Nephron (organoid): Measurements from ENCODE around the gene BTBD6.

Source experiments
- H3K27ac Mint-ChIP-seq, 3 experiments: 2 replicates each; pipeline ENCODE4 v1.8.0; 2020; ENCODE audit warnings: mixed read lengths in 3 of 3, mild to moderate bottlenecking in 2 of 3, moderate library complexity in 1 of 3
- H3K27me3 Mint-ChIP-seq: 2 replicates; pipeline ENCODE4 v1.8.0; 2021; ENCODE audit warnings: low read depth, mild to moderate bottlenecking, moderate library complexity, mixed read lengths
- H3K36me3 Mint-ChIP-seq: 2 replicates; pipeline ENCODE4 v1.8.0; 2020; ENCODE audit warnings: low read depth, mixed read lengths
- H3K4me1 Mint-ChIP-seq: 2 replicates; pipeline ENCODE4 v1.8.0; 2020; ENCODE audit warnings: mixed read lengths
- H3K4me3 Mint-ChIP-seq, 3 experiments: 2 replicates each; pipeline ENCODE4 v1.8.0; 2020; ENCODE audit warnings: mild to moderate bottlenecking in 3 of 3, mixed read lengths in 3 of 3, moderate library complexity in 2 of 3
- H3K9me3 Mint-ChIP-seq: 2 replicates; pipeline ENCODE4 v1.8.0; 2020; ENCODE audit warnings: mixed read lengths
- CTCF ChIP-seq, 3 experiments: fragments of 200-600 bp; sonication (generic); IDR thresholded peaks; one replicate each; pipeline ENCODE4 v1.5.0; 2021; ENCODE audit warnings: antibody characterized with exemption in 3 of 3; ENCODE audit not compliant: unreplicated experiment in 3 of 3

Gene BTBD6

DNA sequence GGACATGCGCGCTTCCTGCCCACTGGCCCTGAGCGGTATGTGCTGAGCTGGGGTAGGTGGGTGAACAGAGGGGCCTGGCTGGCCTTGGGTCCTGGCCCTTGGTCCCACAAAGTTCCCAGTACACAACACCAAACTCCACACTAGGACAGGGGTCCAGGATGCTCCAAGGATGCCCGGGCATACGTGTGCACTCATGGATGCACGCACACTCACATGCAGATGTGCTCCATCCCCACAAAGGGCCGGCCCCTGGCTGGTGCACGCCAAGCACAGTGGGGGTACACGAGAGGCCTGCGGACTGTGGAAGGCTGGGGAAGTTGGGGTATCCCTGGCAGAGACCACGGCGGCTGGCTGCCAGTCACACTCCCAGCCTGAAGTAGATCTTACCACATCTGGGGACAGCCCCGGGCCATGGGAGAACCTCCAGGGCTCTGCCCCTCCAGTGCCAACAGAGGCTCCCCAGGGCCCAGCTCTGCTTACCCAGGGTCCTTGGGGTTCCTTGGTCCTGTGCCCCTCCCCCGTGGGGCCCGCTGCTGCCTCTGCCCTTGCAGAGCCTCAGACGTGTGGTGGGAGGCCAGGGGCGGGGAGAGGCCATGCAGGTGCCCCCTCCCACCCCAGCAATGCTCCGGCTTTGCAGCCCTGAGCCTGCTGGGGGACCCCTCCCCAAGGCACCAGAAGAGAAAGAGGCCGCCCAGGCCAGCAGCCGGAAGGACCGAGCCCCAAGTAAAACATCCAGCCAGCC, 43.2 kb upstream of the BTBD6 start:
- Mint-ChIP-seq H3K4me1 (no peaks in the 10 kb centered on the region), H3K27me3 (no peaks in the 10 kb centered on the region), H3K36me3 (no peaks in the 10 kb centered on the region), H3K9me3 (no peaks in the 10 kb centered on the region), H3K27ac (no peak overlapping the region), H3K4me3 (no peak overlapping the region)
- TF ChIP-seq CTCF (IDR thresholded peaks at IDR 0.05; ENCODE audit: unreplicated experiment in 3 of 3), result no peak

DNA sequence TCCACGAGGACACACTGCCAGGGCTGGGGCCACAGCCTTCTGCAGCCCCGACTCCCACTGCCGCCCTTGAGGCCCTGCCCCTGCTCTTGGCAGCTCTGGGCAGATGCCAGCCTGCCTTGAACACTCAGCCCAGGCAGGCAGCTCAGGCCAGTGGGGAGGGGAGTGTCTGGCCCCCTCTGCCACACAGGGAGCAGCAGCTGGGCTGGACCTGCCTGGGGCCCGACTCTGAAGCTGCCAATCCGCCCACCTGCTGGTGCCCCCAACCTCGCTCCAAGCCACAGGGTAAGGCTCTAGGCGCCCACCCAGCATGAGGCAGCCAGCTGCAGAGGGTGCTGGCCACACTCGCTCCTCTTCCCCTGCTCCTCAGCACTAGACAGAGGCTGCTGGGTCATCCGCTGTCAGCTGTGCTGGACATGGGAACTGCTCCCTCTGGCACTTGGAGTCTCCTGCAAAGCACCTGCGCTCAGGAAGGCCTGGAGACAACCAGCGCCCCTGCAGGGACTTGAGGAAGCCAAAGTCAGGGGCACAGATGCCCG, 42.6 kb upstream of the BTBD6 start:
- no peaks in the 10 kb centered on the region for H3K9me3 Mint-ChIP-seq
- no peaks in the 10 kb centered on the region for H3K36me3 Mint-ChIP-seq
- no peaks in the 10 kb centered on the region for H3K4me1 Mint-ChIP-seq
- no peaks in the 10 kb centered on the region for H3K27me3 Mint-ChIP-seq
- no peak overlapping the region for H3K4me3 Mint-ChIP-seq
- H3K27ac Mint-ChIP-seq, result no peak overlapping the region
- no peak for TF ChIP-seq CTCF (IDR thresholded peaks at IDR 0.05; ENCODE audit: unreplicated experiment in 3 of 3)

DNA sequence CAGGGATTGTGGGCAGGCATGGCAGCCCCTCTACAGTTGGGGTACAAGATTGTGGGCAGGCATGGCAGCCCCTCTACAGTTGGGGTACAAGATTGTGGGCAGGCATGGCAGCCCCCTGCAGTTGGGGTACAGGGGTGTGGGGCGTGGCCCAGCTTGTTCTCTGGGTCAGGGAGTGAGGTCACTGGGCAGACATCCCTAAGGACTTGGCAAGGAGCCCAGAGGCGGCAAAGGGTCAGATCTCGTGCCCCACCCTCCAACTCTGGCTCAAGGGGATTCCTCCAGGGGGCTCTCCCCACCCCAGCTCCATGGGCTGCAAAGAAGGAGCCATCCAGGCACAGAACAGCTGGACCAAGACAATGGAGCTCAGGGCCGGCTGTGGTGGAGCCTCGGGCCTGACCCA, 41.5 kb upstream of the BTBD6 start:
- H3K4me1 Mint-ChIP-seq, result no peaks in the 10 kb centered on the region
- H3K4me3 Mint-ChIP-seq, result no peak overlapping the region
- H3K9me3 Mint-ChIP-seq, result no peaks in the 10 kb centered on the region
- TF ChIP-seq CTCF (IDR thresholded peaks at IDR 0.05; ENCODE audit: unreplicated experiment in 3 of 3), result no peak
- no peaks in the 10 kb centered on the region for H3K36me3 Mint-ChIP-seq
- no peaks in the 10 kb centered on the region for H3K27me3 Mint-ChIP-seq
- no peak overlapping the region for H3K27ac Mint-ChIP-seq

DNA sequence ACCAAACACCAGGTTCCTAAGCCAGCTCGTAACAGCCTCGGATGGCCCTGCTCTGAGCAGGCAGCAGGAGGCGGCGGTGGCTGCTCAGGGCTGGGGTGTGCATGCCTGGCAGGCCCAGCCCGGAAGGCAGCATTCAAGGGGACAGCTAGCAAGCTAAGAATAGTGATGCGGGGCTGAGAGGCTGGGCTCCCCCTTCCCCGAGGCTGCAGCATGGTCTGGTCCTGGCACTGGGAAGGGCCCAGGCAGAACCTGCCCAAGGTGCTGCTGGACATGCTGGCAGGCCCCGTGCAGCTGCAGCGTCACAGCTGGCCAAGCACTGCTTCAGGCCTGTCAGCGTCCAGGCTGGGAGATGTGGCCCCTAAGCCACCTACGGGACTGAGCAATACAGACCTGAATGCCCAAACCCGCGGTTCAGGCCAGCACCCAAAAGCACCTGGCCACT, 40.9 kb upstream of the BTBD6 start:
- Mint-ChIP-seq H3K27ac (no peak overlapping the region), H3K36me3 (no peaks in the 10 kb centered on the region), H3K4me1 (peaks cover 6% of the 10 kb centered on the region), H3K9me3 (no peaks in the 10 kb centered on the region), H3K4me3 (no peak overlapping the region), H3K27me3 (no peaks in the 10 kb centered on the region)
- TF ChIP-seq CTCF (IDR thresholded peaks at IDR 0.05; ENCODE audit: unreplicated experiment in 3 of 3), result no peak

- no peak overlapping the region for H3K4me3 Mint-ChIP-seq
- no peak overlapping the region for H3K27ac Mint-ChIP-seq
- TF ChIP-seq CTCF (IDR thresholded peaks at IDR 0.05; ENCODE audit: unreplicated experiment in 3 of 3), result no peak
- H3K36me3 Mint-ChIP-seq, result no peaks in the 10 kb centered on the region
- no peaks in the 10 kb centered on the region for H3K9me3 Mint-ChIP-seq
- peaks cover 2% of the 10 kb centered on the region for H3K27me3 Mint-ChIP-seq
- peaks cover 10% of the 10 kb centered on the region for H3K4me1 Mint-ChIP-seq
Measured at GRCh38 chr14:105207996-105208737, 40.2 kb upstream of the BTBD6 start.
